NCI-H1105 treated with DMSO at 0.1 percent for 48 hours (cell line): ENCODE measurements around the gene HSPG2.
A peak's percentile ranks its signal among the peaks of the same experiment; 100 is the strongest.
"Not testable (repeated sequence)": the region's sequence is repeated elsewhere in the genome, so short reads cannot be mapped to it uniquely, and the experiment has no call there.

Experiments used
- DNase-seq: peaks from one replicate; lab custom pipeline; 2025; lab: John Stamatoyannopoulos, UW

Gene HSPG2

DNA sequence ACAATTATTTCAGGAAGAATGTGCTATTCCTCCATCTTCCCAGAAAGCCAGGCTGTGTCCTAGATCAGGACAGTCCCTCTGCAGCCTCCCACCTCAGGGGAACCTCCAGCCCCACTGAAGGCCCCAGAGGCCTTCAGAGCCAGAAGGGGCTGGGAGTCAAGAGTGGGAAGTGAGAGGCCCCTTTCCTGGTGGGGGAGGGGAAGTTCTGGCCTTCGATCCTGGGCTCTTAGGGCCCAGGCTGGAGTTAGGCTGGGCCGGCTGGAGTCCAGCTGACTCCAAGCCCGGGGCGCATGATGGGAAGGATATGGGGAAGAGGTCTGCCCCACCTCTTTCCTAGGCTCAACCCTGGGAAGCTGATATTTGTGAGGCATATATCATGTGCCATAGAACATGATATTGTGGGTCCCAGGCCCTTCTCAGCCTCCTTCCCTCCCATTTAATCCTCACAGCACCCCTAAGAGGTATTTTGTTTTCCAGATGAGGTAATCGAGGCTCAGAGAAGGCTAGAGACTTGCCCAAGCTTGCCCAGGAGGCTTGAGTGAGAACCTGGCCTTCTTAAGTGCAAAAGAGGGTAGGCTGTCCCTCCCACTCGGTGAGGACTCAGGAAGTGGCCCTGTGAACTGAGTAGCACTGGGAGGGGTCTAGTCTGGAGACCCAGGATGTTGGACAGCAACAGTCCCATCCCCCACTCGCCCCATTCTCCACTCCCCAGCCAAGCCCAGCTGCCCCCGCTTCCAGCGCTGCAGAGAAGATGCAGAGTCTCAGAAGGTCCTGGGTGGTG is 18.6 kb upstream of the HSPG2 start:
- no peak for DNase-seq

DNA sequence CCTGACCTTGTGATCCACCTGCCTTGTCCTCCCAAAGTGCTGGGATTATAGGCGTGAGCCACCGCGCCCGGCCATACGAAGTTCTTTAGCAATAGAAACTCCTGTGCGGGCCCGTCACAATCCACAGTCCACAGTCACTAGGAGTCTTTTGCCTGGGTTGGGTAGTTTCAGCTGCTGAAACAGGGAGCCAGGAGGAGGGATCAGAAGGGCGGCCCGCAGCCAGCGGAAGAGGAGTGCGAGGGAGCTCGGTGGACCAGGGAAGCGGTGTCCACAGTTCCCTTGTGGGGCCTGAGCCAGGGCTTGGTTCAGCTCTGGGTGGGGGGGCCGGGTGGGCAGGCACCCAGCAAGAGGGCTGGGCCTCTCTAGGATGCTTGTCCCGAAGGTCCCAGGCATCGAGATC is 17.9 kb upstream of the HSPG2 start:
- no peak for DNase-seq

DNA sequence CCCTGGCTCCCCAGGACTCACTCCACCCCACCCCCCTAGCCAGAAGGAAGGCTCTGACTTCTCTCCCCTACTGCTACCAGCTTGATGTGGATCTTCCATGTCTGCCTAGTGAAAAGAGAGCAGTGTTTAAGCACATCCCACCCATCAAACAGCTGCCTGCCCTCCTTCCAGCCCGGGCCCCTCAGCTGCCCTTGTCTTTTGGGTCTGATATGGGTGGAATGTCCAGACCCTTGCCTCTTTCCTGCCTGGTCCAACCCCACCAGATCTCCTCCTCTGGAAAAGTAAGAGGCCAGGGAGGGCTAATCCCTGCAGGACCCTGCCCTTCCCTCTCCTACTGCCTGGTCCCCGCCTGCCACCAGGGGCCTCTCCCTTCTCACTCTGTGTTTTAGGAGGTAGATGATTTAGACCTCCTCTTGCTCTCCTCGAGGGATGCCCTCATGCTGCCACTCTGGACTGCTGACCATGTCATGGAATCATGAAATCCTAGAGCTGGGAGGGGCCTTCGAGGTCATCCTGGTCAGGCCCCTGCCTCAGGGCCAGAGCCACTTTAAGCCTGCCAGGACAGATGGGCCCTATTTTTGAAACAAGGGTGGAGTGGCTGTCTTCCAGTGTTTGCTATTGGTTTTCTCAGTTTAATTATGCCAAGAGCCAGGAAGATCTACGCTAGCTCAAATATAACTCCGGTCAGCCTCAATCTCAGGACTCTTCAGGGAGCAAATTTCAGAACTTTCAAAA is 15.8 kb upstream of the HSPG2 start:
- no peak for DNase-seq

DNA sequence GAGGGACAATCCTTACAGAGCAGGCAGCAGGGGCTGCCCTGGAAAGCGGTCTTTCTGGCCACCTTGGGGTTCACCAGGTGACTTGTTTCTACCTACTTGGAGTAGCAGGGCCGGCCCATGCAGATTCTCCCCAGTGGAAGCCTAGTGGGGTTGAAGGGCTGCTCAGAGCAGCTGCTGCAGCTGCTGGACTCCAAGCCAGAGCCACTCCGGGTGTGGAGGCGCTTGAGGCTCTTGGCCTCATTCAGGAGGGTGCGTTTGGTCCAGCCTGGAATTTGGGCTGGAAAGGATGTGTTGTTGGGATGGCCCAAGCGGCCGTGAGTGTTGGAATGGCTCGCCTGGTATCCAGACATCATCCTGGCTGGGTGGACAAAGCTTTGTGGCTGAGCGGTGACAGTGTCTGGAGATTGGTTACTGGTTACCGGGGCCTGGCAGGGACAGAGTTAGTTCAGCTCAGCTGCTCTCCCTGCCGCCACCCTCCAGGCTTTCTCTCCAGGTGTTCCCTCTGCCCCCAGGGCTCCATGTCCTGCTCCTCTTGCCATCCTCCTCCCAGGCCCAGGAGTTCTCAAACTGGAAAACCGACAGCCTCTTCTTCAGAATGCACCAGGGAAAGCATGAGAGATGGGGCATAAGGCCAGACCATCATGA is 14.2 kb upstream of the HSPG2 start:
- no peak for DNase-seq

DNA sequence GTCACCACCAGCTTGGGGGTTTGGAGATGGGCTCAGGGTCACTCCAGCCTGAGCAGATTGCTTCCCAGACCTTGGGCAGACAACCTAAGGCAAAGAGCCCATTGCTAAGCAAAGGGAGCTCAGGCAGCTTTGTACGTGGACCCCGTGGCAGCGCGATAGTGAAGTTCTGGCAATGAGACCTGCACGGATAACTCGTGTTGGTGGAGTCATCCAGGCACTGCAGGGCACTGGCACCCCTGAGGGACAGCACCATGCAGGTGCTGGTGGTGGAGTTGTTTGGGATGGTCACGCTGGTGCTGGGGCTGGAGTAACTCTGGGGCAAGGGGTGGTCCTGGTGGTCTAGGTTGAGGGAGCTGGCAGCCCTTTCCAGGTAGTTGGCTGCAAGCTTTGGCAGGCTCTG is 13.6 kb upstream of the HSPG2 start:
- no peak for DNase-seq

DNA sequence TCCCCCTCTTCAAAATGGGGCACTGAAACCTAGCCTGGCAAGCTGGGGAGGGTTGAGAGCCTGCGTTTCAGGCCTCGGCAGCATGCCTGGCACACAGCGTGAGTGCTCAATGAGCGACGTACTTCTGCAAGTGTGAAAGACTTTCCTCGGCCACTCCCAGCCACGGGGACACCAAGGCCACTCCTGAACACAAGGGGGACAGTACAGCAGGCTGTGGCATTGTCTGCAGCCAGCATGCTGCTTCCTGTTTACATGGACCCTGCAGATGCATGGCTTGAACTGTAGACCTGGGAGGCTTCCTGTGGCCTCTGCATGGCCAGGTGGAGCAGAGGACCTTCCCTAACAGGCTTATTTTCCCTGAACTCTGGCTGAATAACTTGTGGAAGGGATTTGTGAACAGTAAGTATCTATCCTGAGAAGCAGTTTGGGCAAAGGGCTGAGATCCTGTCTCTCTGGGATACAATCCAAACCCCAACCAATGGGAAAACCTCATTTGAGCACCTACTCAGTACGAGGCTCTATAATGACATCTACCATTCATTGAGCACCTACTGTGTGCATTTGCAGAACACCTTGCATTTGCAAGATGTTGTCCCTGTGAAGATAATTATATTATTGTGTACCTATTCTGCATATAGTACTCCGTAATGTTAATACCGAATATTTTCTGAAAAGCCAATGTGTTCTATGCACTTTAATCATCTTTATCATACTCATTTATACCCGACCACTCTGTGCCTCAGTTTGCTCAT is 9.9 kb upstream of the HSPG2 start:
- DNase-seq, result no peak

DNA sequence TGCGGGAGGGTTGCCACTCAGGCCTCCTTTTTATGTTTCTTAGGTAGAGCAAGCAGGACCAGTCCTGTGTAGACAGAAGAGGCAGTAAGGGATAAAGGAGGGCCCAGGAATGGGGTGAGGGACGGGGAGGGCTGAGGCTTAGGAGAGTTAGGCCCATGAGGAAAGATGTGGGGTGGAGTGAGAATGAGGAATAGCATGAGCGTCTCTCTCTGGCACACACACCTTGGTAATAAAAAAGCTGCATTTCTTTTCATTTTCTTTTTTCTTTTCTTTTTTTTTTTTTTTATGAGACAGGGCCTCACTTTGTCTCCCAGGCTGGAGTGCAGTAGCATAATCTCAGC is 7.6 kb upstream of the HSPG2 start:
- no peak for DNase-seq

DNA sequence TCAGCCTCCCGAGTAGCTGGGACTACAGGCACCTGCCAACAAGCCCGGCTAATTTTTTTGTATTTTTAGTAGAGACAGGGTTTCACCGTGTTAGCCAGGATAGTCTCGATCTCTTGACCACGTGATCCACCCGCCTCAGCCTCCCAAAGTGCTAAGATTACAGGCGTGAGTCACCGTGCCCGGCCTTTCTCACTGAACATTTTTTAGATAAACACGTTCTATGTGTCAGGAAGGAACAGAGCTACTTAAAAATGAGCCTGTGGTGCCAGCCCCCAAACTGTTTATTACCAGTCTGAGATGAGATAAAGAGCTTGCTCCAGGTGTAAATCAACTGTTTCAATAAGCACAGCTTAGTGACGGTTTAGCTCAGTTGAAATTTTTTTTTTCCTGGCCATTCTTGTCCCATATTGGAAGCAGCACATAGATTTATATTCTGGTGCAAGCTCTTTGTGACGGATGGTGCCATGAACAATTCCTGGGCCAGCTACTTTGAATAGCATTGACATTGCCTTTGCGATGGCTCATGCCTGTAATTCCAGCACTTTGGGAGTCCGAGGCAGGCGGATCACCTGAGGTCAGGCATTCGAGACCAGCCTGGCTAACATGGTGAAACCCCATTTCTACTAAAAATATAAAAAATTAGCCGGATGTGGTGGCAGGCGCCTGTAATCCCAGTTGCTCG is 6.0 kb upstream of the HSPG2 start:
- not testable (repeated sequence) for DNase-seq

DNA sequence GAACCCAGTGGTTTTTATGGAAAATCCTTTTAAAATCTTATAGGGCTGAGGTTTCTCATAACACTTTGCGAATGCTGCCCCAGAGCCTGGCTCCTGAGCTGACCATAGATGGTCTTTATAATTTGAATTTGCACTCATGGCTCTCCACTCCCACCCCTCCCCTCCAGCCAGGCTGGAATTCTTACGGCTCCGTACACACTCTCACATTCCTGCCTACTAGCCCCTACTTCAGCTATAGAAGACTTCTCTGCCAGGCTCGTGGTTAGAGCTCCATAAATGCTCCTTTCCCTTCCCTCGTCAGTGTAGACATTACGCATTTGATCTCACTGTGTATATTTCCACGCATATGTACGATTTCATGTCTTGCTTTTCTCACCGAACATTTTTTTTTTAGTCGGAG is 5.4 kb upstream of the HSPG2 start:
- DNase-seq, result no peak

DNA sequence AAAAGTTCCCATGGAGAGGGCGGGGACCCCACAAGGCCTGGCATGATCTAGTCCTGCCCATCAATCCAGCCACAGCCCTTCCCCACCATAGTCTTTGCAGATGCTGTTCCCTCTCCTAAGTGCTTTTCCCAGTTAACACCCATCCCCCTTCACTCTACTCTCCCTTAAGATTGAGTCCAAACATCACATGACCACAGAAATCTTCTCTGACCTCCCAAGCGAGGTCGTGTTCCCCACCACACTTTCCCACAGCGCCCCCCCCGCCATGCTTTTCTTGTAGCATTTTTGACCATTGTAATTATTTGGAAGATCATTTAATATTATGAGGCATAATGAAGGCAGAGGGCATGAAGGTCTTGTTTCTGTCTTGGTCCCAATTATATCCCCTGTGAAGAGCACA is 4.3 kb upstream of the HSPG2 start:
- no peak for DNase-seq

DNA sequence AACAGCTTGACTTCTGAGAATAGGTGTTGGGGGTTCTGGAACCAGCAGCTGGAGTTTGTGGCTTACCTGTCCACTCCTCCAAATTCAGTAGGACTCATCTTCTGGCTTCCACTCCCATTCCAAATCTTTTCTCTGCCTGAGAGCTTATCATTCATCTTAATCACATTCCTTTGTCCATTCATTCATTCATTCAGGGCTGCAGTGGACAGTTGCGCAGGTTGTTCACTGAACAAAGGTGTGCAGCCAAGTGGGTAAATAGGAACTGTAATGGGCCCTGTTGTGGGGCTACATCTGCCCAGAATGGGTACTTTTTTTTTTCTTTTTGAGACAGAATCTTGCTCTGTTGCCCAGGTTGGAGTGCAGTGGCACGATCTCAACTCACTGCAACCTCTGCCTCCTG is 3.4 kb upstream of the HSPG2 start:
- DNase-seq, result no peak

DNA sequence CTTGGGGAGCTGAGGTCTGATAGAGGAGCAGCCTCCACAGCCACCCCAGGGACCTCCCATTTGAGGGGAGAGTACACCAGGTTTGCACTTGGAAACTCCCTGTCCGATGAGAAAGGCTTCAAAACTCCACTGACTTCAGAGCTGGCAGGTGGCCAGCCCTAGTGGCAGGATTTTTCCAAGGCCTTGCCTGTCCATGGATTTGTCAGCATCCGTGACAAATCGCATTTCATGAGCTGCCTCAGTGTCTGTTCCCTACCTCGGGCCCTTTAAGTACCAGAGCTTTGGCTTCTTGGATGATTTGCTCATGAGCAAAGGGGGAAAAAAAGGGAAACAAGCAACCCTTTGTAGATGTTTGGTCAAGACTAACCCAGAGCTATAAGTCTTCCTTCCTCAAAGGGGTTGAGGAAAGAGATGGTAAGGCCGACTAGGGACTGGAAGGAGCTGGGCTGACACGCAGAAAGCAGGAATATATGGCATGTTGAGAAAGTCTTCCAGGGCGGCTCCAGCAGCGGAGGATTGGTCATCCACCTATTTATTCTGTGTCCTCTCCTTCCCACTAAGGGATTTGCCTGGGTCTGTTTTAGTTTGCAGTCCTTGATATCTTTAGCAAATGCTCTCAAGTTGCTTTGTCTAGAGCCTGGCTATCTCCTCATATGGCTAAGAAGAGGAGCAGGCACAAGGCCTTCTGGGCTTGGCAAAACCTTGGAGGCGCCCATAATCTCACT is 2.7 kb upstream of the HSPG2 start:
- peak; percentile 41 for DNase-seq

DNA sequence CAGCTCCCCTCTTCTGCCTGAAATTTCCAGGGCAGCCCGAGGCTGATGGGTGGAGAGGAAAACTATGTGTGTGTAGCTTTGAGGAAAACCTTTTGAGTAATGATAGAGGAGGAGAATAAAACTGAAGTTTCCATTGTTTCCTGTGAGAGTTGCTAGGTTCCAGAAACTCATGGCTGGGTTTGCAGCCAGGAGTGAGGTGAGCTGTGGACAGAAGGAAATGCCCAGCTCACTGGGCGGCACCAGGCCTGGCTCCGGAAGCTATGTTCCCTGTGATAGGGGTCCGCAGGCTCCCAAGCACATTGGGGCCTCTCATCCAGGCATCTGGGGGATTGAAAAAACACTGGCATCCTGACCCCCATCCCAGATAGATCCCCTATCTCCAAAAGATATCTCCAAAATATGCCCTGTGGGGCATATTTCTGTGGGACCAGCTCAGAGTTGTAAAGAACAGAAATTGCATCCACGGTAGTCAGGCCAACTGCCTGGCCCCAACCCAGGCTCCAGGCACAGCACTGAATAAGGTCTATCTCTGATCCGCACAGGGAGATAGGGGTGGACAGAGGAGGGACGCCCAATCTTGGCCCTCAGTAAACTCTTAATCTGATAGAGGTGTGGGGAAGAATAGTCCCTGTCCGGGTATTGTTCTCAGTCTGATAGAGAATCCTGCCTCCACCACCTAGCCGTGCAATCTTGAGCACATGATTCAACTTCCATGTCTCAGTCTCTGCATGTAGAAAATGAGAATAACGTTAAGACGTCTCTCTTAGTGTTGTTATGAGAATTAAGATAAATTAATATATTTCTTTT is 1.8 kb upstream of the HSPG2 start:
- DNase-seq, result no peak

DNA sequence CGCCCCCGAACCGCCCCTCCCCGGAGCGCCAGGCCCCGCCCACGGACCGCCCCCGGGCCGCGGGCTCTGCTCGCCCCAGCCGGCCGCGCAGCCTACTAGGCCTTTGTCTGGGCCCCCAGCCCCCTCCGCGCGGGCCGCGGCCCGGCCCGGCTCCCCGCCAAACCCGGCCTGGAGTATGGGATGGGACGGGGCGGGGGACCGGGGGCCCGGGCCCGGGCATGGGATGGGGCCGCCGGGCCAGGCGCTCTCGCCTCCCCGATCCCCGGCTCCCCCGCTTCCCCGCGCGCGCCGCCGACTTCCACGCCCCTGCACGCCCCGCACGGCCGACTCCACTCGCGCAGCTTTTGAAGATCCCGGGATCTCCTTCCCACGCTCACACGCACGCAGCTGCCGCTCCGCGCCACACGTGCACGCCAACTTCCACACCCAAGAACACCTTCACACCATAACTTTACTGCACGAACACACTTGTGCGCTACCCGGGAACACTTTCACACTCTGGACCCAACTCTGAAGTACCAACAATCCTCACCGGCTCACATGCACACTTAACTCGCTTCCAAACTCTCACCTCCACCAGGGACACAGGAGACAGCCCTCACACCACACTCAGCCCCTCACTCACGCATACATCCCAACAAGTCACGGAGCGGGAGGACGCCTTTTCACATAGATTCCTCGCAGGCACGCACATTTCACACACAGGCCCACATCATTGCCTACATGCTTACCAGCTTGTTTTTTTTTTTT is 437 bp upstream of the HSPG2 start:
- DNase-seq, result peak; percentile 71

DNA sequence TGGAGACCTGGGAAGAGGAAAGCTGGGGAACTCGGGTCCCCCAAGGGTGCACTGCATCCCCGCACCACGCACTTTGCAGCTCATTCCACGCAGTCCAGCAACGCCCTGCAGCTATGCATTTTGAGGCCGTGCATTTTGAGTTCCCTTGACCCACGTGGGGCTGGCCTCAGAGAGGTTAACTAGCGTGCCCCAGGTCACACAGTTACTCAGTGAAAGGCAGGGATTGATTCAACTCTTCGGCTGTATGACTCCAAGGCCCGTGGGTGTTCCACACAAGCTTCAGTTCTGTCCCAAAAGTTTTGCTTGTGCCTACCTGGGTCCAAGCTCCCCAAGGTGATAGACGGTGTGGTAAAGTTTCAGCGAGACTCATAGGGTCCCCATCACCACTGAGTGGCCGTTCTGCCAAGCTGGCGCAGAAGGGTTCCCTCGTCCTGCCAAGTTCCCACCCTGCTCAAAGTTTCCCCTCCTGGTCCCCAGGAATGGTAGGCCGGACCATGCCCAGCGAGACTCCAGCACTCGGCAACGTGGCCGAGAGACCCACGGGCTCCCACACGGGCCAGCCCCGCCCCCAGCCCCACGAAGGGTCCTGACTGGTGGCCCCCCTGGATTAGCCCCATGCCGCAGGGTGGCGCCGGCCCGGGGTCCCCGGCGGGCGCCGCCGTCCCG is 611 bp downstream of the HSPG2 start:
- no peak for DNase-seq

DNA sequence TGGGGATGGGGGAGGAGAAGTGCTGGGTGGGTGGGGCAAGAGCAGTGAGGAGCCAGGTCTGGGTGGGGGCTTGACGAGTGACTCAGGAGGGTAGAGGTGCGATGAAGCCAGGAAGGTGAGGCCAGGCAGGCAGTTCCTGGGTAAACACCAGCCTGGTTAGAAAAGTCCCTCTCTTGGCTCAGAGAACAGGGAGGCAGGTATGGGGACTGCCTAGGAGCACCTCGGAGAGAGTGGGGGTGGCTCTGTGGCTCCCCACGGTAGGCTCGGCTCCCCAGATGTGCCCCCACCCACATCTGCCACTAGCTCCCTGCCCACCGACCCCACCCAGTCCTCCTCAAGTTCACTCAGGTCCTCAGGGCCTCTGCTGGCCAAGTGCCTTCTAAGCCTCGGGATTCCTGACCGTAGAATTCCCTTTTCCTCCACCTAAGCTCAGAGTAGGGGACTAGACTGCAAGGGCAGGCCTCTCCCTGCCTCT is 1.2 kb downstream of the HSPG2 start:
- DNase-seq, result no peak

DNA sequence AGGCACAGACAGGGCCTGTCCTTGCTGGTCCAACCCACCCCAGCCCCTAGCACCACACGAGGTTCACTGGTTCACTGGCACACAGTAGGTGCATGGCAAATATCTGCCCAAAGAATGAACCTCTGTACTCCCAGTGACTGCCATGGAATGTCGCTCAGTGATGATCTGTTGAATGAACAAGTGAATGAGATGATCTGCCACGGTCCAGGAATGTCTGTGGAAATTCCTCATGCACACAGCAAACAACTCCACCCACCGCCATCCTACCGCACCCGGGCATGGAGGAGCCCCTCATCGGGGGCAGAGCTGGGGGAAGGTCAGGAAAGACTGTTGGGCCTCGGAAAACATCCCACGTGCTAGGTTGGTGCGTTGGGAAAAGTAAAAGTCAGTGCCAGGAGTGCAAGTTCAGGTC is 1.7 kb downstream of the HSPG2 start:
- no peak for DNase-seq

DNA sequence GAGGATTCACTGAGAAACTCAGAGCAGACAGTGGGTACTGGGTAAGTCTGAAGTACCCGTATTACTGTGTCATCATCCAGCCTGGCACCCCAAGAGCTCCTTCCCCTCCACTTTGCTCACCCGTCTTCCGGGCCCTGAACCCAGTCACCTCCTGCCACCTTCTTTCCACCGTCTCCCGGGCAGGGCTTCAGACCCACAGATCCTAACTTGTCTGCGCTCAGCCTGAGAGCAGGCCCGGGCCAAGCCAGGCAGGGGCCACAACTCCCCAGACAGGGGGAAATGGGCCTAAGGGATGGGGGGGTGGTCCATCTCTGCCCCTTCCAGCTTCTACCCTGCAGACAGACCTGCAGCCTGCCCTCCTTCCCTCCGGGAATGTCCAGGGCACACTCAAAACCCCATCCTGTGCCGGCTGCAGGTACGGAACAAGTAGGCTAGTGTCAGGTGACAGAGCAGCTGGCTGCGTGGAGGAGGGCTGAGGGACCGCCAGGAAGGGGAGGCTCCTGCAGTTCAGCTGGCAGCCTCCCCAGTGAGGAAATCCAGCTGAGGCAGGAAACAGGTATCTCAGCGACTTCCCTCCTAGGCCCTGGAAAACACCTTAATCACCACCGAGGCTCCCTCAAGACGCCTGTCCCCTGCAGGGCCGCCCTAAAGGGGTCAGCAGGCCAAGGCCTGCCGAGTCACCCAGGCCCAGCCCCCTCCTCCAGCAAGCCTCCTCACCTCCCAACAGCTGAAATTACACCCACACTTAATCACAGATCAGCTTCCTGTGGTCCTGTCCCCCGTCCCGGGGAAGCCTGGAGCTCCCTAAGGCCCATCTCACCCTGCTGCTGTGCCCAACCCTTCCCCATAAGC is 3.5 kb downstream of the HSPG2 start:
- peak; percentile 79 for DNase-seq
